GM21619 (cell line): ENCODE results near the gene SLF2.
A peak's percentile ranks its signal among the peaks of the same experiment; 100 is the strongest.

Experiments
- ATAC-seq: cut with Tn5 transposase; IDR thresholded peaks from one replicate; pipeline ENCODE4 v1.9.1; 2021; ENCODE audit not compliant: unreplicated experiment

SLF2 gene

DNA sequence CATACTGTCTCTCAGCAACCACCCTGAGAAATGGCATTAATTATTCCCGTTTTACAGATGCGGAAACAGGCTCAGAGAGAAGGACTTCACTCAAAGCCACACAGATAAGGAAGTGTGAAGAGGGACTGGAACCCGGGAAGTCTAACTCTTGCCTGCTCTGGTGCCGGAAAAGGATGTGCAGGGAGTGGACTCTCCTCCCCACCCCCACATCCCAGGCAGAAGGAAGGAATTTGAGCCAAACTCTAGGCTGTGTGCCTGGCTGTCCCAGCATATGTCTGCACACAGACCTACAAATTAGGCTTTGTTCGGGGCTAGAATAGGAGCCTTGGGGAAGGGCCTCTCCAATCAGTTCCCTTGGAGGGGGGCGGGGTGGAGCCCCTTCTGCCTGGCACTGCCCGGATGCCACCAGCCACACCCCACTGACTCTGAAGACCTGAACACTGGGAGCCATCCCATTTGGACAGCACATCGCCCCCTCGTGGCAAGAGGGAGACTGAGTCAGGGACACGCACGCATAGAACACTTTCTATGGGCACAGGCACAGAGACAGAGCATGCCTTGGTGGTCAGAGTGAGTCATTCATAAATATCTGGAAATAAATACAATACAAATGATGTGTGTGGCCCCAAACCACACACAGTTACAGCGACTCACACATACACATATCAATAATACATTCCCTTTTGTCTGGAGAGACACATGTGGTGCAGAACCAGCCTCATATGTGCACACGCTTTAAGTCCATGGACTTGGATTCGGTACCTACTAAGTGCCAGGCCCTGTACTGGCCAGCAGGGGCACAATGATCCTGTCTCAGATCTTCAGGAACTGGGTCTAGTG lies 100.0 kb downstream of the SLF2 start:
- ATAC-seq: peak; percentile 78

DNA sequence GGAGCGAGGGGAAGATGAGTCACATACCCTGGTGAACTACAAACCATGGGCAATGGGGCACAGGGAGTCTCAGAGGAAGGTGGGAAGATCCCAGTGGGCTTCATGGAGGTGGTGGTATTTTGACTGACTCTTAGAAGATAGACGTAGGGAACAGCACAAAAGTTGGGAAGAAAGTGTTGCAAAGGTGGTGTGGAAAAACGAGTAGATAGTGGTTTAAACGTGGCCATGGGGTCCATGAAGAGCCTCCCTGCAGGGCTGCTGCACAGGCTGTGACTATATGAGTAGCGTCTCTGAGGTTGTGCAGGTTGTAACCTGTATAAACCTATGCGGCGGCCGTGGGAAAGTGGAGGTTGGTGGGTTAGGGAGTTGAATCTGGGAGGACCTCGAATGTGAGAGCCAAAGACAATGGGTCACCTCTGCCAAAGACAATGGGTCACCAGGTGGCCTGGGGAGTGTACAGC lies 100.6 kb downstream of the SLF2 start:
- ATAC-seq: no peak

DNA sequence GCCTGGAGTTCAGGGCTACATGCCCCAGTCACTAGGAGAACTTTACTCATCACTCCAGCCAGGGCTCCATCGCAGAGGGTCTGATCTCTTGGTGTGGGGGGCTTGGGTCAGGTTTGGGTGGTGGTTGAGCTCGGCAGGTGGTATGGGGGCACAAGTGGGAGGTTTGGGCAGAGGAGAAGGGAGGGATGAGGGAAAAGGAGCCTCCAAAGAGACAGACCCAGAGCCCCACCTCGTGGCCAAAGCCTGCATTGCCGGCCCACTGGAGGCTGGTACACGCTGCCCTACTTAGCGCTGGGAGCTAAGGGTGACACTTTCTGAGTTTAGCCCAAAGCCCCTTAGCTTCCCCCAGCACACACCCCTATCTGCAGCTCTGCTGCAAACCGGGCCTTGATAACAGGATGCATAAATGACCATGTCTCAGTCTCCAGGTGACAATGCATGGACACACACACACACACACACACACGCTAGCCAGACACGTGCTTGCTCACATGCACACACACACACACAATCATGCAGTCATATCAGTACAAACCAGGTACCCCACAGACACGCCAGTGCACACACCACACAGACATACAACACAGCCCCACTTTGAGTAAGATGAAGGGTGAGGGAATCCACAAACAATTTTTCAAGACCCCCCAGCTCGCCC lies 101.6 kb downstream of the SLF2 start:
- no peak for ATAC-seq
